Measurements from ENCODE around the gene MST1.
"Not testable (repeated sequence)": the region's sequence is repeated elsewhere in the genome, so short reads cannot be mapped to it uniquely, and the experiment has no call there.

DNA sequence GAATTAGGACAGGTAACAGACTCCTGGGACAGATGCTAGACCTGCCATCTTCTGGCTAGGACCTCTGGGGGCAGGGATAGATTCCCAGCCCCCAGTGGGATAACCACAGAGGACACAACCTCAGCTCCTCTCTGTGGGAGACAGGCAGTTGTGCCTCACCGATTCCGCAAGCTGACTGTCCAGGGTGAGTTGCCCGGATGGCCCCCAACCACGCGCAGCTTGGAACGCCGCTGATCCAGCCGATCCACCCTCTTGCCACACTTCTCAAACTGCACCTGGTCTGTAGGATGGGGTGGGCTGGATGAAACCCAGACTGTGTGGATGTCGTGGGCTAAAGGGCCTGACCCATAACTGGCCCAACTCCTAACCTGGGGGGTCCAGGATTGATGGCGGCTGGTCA lies 4.2 kb downstream of the MST1 start:
- TF ChIP-seq, protein P1, sequence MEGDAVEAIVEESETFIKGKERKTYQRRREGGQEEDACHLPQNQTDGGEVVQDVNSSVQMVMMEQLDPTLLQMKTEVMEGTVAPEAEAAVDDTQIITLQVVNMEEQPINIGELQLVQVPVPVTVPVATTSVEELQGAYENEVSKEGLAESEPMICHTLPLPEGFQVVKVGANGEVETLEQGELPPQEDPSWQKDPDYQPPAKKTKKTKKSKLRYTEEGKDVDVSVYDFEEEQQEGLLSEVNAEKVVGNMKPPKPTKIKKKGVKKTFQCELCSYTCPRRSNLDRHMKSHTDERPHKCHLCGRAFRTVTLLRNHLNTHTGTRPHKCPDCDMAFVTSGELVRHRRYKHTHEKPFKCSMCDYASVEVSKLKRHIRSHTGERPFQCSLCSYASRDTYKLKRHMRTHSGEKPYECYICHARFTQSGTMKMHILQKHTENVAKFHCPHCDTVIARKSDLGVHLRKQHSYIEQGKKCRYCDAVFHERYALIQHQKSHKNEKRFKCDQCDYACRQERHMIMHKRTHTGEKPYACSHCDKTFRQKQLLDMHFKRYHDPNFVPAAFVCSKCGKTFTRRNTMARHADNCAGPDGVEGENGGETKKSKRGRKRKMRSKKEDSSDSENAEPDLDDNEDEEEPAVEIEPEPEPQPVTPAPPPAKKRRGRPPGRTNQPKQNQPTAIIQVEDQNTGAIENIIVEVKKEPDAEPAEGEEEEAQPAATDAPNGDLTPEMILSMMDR (conservative IDR thresholded peaks at IDR 0.05 in 1 of 2, IDR thresholded peaks at IDR 0.05 in 1 of 2; ENCODE audit: low read depth in 1 of 2, low read length in 2 of 2): not testable (repeated sequence)
- not testable (repeated sequence) for TF ChIP-seq EZH2 (IDR thresholded peaks at IDR 0.05; ENCODE audit: low read length, missing control alignments)
